DOHH2 (cell line): ENCODE data around the gene SEMA5A.

Experiments used
- H3F3A ChIP-seq: fragments of 200-600 bp; sonication (generic), shearing (Covaris generic); 2 replicates; pipeline ENCODE4 v1.6.0; 2016; ENCODE audit warnings: antibody characterized with exemption, mild to moderate bottlenecking; ENCODE audit not compliant: control insufficient read depth, insufficient read depth
- H3K27ac ChIP-seq: fragments of 200-600 bp; sonication (generic); 2 replicates; pipeline ENCODE4 v1.5.1; 2014; ENCODE audit warnings: low read depth, mild to moderate bottlenecking, low read length, moderate library complexity
- H3K27me3 ChIP-seq: fragments of 200-600 bp; sonication (generic); 2 replicates; pipeline ENCODE4 v1.6.1; 2014; ENCODE audit warnings: mild to moderate bottlenecking, low read length, mixed read lengths; ENCODE audit not compliant: control insufficient read depth
- H3K36me3 ChIP-seq: fragments of 200-600 bp; sonication (generic); 2 replicates; pipeline ENCODE4 v1.6.1; 2014; ENCODE audit warnings: mild to moderate bottlenecking, low read length, moderate library complexity, mixed read lengths; ENCODE audit not compliant: control insufficient read depth
- H3K4me1 ChIP-seq: fragments of 200-600 bp; sonication (generic); 2 replicates; pipeline ENCODE4 v1.6.1; 2014; ENCODE audit warnings: mild to moderate bottlenecking, low read length, mixed read lengths; ENCODE audit not compliant: control insufficient read depth
- H3K4me2 ChIP-seq: fragments of 200-600 bp; sonication (generic); 2 replicates; pipeline ENCODE4 v1.6.0; 2014; ENCODE audit warnings: mild to moderate bottlenecking, low read length, moderate library complexity
- H3K4me3 ChIP-seq: fragments of 200-600 bp; sonication (generic); 2 replicates; pipeline ENCODE4 v1.5.1; 2014; ENCODE audit warnings: mild to moderate bottlenecking, low read length, mixed read lengths
- H3K79me2 ChIP-seq: fragments of 200-600 bp; sonication (generic); 2 replicates; pipeline ENCODE4 v1.6.1; 2014; ENCODE audit warnings: mild to moderate bottlenecking, low read length, mixed read lengths; ENCODE audit not compliant: control insufficient read depth
- H3K9me2 ChIP-seq: fragments of 200-600 bp; sonication (generic); replicated peaks from 2 replicates; pipeline ENCODE4 v1.6.1; 2014; ENCODE audit warnings: mild to moderate bottlenecking, low read length, mixed read lengths; ENCODE audit not compliant: control insufficient read depth
- H3K9me3 ChIP-seq: fragments of 200-600 bp; sonication (generic); 2 replicates; pipeline ENCODE4 v1.6.1; 2014; ENCODE audit warnings: antibody characterized with exemption, low read length, mixed read lengths; ENCODE audit not compliant: control insufficient read depth, insufficient read depth
- H4K20me1 ChIP-seq: fragments of 200-600 bp; sonication (generic); 2 replicates; pipeline ENCODE4 v1.6.0; 2014; ENCODE audit warnings: low read depth, mild to moderate bottlenecking, antibody characterized with exemption, low read length, moderate library complexity; ENCODE audit not compliant: control insufficient read depth, insufficient read depth
- EZH2phosphoT487 ChIP-seq: fragments of 200-600 bp; sonication (generic); IDR thresholded peaks from 2 replicates; pipeline ENCODE4 v1.6.1; 2017; ENCODE audit warnings: borderline replicate concordance, mild to moderate bottlenecking, antibody characterized with exemption, low read length, moderate library complexity, mixed read lengths
- TF ChIP-seq, protein P1 (sequence below): fragments of 200-600 bp; sonication (generic); IDR thresholded peaks from one replicate; pipeline ENCODE4 v1.5.1; 2014; ENCODE audit warnings: antibody characterized with exemption, mild to moderate bottlenecking, low read depth, low read length; ENCODE audit not compliant: poor library complexity, severe bottlenecking

Gene SEMA5A

GRCh38 chr5:9343146-9343850 lies 202.6 kb downstream of the SEMA5A start:
- H3K79me2 ChIP-seq = no peaks in the 10 kb centered on the region
- H3K4me3 ChIP-seq = no peak overlapping the region
- no peaks in the 10 kb centered on the region for H3F3A ChIP-seq
- no peak overlapping the region for H3K27ac ChIP-seq
- no peaks in the 10 kb centered on the region; the same call in 1 of the 2 replicates for H3K9me3 ChIP-seq
- no peaks in the 10 kb centered on the region for H3K9me2 ChIP-seq
- no peak overlapping the region for H3K4me2 ChIP-seq
- no peaks in the 10 kb centered on the region for H4K20me1 ChIP-seq
- H3K27me3 ChIP-seq = no peaks in the 10 kb centered on the region
- TF ChIP-seq, protein P1, sequence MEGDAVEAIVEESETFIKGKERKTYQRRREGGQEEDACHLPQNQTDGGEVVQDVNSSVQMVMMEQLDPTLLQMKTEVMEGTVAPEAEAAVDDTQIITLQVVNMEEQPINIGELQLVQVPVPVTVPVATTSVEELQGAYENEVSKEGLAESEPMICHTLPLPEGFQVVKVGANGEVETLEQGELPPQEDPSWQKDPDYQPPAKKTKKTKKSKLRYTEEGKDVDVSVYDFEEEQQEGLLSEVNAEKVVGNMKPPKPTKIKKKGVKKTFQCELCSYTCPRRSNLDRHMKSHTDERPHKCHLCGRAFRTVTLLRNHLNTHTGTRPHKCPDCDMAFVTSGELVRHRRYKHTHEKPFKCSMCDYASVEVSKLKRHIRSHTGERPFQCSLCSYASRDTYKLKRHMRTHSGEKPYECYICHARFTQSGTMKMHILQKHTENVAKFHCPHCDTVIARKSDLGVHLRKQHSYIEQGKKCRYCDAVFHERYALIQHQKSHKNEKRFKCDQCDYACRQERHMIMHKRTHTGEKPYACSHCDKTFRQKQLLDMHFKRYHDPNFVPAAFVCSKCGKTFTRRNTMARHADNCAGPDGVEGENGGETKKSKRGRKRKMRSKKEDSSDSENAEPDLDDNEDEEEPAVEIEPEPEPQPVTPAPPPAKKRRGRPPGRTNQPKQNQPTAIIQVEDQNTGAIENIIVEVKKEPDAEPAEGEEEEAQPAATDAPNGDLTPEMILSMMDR = no peak
- TF ChIP-seq EZH2phosphoT487 = no peak
- H3K4me1 ChIP-seq = no peaks in the 10 kb centered on the region
- no peaks in the 10 kb centered on the region for H3K36me3 ChIP-seq

GRCh38 chr5:9342161-9342787 lies 203.6 kb downstream of the SEMA5A start:
- H3K36me3 ChIP-seq = no peaks in the 10 kb centered on the region
- H4K20me1 ChIP-seq = no peaks in the 10 kb centered on the region
- no peaks in the 10 kb centered on the region; the same call in 1 of the 2 replicates for H3K9me3 ChIP-seq
- no peaks in the 10 kb centered on the region for H3K4me1 ChIP-seq
- TF ChIP-seq, protein P1 = no peak
- no peak for TF ChIP-seq EZH2phosphoT487
- no peaks in the 10 kb centered on the region for H3K9me2 ChIP-seq
- no peak overlapping the region for H3K4me2 ChIP-seq
- H3F3A ChIP-seq = no peaks in the 10 kb centered on the region
- no peak overlapping the region for H3K4me3 ChIP-seq
- no peaks in the 10 kb centered on the region for H3K27me3 ChIP-seq
- no peak overlapping the region for H3K27ac ChIP-seq
- H3K79me2 ChIP-seq = no peaks in the 10 kb centered on the region

DNA sequence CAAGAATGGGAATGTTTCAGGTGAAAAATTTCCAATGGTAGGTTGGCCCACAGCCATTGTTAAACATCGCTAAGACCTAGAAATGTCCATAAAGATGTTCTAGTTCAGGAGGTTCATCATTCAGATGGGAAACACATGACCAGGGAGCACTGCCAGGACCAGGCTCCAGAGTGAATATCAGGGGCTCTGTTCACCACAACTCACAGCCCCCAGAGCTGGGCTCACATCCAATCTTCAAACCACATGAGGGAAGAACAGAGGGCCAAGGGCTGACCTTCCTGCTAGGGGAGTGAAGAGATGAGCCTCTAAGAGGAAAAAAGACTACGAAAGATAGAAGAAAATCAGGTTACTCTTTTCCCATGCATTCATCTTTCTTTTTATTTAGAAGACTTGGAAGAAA lies 205.8 kb downstream of the SEMA5A start:
- H3K27me3 ChIP-seq = no peaks in the 10 kb centered on the region

More for the DNA sequence above, 205.8 kb downstream of the SEMA5A start:
- H4K20me1 ChIP-seq = no peaks in the 10 kb centered on the region
- no peaks in the 10 kb centered on the region; the same call in 1 of the 2 replicates for H3K9me3 ChIP-seq
- no peaks in the 10 kb centered on the region for H3K36me3 ChIP-seq
- no peak overlapping the region for H3K4me2 ChIP-seq
- H3K9me2 ChIP-seq = no peaks in the 10 kb centered on the region
- H3K4me3 ChIP-seq = no peak overlapping the region
- no peaks in the 10 kb centered on the region for H3F3A ChIP-seq
- H3K27ac ChIP-seq = no peak overlapping the region
- TF ChIP-seq EZH2phosphoT487 = no peak
- TF ChIP-seq, protein P1 = no peak
- no peaks in the 10 kb centered on the region for H3K79me2 ChIP-seq
- H3K4me1 ChIP-seq = no peaks in the 10 kb centered on the region
